GM18502 (cell line): ENCODE results near the gene KCTD4.
"Not testable (repeated sequence)": the region's sequence is repeated elsewhere in the genome, so short reads cannot be mapped to it uniquely, and the experiment has no call there.

Experiments used
- ATAC-seq: cut with Tn5 transposase; IDR thresholded peaks from one replicate; pipeline ENCODE4 v1.9.1; 2021; ENCODE audit warnings: mild to moderate bottlenecking; ENCODE audit not compliant: unreplicated experiment, poor library complexity

The KCTD4 gene

DNA sequence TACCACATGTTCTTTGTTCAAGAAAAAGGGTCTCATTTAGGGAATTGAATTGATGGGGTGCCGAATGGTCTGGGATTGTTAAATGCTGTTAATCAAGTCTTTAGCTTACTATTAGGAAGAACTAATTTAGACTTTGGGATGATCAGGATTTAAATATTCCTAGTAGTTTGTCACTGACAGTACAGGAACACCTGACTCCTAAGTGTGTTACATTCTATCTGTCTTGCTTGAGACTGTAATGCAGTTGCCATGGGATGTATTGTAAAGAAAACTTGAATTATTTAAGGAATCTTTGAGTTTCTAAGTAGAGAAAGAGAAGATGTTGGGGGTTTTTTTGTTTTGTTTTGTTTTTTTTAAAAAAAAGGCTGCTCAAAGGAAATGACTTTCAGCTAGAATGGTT is 17.8 kb upstream of the KCTD4 start:
- no peak for ATAC-seq

DNA sequence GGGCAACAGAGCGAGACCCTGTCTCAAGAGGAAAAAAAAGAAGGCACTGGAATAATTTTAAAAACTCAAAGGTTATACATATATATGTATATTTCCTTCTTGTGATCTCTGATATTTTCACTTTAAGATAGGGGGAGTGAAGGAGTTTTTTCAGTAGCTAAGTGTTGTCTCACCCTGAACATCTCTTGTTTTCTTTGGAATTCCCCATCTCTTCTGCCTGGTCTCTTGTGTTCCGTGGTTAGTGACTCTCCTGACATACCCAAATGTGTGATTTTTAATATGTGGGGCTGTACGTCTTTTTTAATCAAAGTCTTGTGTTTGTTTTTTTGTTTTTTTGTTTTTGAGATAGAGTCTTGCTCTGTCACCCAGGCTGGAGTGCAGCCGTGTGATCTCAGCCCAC is 15.3 kb upstream of the KCTD4 start:
- no peak for ATAC-seq

DNA sequence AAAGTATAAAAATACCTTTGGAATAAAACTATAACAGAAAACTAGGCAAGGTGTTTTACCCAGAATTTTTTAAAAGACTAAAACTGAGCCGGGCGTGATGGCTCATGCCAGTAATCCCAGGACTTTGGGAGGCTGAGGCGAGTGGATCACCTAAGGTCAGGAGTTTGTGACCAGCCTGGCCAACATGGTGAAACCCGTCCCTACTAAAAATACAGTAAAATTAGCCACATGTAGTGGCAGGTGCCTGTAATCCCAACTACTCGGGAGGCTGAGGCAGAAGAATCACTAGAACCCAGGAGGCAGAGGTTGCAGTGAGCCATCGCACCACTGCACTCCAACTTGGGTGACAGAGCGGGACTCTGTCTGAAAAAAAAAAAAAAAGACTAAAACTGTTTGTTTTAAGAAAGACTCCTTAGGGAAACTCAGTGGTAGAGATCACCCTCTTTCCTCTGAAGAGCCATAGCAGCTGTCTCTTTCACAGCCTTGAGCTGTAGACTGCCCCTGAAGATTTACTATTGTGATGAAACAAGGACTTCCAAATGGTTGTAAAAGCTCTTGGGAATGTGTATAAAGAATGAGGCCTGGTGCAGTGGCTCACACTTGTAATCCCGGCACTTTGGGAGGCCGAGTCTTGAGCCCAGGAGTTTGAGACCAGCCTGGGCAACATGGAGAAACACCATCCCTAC is 14.7 kb upstream of the KCTD4 start:
- no peak for ATAC-seq

DNA sequence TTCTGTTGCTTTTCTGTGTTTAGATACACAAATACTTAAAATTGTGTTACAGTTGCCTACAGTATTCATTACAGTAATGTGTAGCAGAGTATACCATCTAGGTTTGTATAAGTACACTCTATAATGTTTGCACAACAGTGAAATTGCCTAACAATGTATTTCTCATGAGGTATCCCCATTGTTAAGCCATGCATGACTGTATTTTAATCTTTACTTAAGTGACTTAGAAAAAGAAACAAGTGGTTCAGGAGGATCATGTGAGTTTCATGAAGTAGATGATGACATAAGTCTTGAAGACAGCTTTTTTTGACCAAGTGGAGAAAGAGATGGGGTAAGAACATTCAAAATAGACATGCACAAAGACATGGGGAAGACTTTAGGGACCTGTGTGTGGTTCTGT is 8.4 kb upstream of the KCTD4 start:
- no peak for ATAC-seq

DNA sequence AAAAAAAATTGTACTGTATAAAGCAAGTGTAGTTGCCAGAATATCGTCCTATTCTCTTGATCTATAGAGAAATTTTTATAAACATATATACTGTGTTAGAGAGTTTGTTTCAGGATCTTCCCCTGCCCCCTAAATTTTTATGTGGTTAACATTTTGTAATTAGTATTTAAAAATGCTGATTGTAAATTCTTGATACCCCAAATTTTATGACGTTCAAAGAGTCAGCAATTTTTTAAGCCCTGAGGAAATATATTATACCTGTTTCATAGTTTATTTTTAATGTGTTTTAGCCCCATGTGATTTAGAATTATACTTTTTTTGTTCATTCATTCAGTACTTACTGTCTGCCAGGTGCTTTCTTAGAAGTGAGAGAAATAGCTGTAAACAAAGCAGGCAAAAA is 7.3 kb upstream of the KCTD4 start:
- ATAC-seq = no peak

DNA sequence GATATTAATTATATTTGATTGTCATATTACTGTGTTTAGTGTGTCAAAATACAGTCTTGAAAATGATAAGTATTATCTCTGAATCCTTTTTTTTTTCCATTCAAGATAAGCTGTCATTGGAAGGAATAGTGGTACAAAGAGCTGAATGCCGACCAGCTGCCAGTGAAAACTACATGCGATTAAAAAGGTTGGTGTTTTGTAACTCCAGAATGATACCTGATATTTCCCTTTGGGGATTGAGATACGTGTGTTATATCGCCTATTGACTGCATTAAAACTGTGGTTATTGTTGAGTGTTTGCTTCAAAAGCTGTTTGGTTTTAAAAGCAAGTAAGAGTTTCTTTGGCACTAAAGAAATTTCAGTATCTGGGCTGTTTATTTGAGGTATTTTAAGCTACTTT is 6.5 kb upstream of the KCTD4 start:
- ATAC-seq = no peak

DNA sequence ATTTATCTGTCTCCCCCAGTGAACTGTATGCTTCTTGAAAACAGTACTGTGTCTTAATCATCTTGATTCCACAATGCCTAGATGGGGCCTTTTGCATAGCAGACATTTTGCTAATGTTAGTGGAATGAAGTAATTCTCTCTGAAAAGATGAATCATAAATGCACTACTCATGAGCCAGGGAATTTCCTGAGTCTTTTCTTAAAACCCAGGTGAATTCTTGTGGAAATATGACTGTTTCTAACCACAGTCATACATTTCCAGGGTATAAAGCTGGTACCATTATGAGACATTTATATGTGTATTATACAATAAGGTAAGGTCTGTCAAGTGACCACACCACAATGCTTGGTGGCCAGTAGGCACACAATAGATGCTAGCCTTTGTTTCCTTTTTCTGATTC is 5.5 kb upstream of the KCTD4 start:
- peak; percentile 60 for ATAC-seq

DNA sequence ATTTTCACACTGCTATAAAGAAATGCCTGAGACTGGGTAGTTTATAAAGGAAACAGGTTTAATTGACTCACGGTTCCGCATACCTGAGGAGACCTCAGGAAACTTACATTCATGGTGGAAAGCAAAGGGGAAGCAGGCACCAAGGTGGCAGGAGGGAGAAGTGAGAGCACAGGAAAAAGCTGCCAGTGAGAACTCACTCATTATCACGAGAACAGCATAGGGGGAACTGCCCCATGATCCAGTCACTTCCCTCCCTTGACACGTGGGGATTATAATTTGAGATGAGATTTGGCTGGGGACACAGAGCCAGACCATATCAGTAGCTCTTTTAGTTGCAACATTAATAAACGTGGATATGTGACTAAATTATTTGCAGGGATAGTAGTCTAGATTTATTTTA is 4.3 kb upstream of the KCTD4 start:
- no peak for ATAC-seq

DNA sequence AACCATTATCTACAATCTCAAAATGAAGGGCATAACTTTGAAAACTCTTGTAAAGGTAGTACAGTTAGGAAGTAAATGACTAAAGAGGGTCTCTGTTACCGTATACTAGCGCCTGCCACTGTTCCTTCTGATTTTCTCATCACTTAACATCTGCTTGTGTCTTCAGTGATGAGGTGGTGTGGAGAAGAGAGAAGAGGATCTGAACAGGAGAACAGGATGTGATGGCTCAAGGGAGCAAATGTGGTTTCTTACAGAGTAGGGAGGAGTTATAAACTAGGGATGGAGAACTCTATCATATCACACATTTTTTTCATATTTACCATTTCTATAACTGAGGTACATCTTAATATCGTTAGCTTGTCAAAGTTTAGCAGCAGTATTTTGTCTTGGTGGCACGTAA is 1.1 kb downstream of the KCTD4 start:
- ATAC-seq = no peak

DNA sequence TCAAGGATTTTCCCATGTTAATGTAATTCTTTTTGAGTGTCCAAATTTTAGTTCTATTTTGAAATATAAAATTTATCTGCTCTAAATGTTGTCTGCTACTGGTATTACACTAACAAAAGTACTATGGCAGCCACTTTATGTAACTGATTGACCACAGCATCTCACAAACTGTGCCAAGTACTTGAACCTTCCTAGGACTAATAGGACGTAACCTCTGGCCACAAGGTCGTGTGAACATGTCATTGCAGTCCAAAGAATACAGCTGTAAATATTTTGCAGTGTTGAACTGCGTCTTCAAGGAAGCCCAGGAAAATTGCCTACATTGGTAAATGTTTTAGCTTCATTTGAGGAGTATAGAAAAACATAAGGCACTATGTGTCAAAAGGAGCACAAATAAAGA is 1.9 kb downstream of the KCTD4 start:
- no peak for ATAC-seq

DNA sequence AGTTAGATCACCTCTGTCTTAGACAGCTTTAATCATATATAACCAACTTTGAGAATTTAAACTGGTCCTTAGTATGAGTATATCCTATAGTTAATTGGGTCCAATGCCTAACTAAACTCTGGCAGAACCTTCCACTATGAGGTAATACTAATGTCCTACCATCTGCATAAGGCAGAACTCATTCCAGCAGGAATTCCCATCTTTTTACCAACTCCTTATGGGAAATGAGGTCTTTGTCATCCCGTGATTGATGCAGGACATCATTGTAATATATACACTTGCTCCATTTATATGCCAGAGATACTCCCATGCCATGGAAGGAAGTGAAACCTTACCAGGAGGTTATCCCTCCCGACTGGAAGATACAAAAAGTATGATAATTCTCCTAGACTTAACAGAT is 2.8 kb downstream of the KCTD4 start:
- ATAC-seq = no peak

DNA sequence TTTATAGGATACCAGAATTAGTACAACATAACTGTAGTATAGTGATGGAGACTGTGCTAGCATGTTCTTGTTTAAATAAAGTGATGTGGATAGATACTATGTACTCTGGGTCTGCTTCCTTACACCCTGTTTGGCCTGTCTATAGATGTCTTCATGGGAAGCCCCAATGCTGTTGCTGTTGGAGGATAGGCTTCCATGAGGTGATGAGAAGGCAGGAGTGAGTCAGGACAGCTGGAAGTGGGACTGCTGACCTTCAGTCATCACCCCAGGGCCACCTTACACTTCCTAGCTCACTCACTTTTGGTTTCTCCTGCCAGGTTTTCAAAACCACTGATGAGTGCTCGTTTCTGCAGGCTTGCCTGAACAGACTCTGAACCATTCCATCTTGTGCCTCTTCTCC is 4.2 kb downstream of the KCTD4 start:
- no peak for ATAC-seq

DNA sequence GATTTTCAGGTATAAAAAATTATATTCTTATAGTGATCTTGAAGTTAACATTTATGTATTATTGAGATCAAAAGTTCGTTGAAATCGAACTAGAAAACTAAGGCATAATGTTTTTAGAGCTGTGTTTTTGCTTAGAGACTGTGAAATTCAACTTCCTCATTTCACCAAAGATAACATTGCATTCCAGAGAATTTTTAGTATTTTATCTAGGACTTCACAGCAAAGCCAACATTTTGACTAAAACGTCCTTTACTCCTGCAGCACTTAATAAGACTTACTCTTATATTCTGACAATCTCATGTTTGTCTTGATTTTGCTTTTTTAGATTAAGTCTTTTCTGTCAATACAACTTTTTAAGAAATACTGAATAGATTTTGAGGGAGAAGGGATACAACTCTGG is 4.7 kb downstream of the KCTD4 start:
- ATAC-seq = no peak

DNA sequence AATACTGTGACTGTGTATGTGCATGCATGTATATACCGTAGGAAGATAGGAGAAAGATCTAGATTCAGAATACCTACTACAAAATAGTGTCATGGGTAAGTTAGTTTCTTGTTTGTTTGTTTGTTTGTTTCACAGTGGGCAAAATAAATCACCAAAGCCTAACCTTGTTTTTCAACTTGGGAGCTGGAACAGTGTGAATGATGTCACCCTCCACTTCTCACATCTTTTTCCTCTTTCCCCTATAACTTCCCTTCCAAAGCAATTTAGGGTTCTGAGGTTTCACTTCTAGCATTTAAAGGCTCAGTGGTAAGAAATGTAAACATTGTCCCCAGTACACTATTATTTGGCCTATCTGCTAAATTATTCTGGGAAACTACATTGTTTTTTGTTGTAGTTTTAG is 5.4 kb downstream of the KCTD4 start:
- no peak for ATAC-seq

DNA sequence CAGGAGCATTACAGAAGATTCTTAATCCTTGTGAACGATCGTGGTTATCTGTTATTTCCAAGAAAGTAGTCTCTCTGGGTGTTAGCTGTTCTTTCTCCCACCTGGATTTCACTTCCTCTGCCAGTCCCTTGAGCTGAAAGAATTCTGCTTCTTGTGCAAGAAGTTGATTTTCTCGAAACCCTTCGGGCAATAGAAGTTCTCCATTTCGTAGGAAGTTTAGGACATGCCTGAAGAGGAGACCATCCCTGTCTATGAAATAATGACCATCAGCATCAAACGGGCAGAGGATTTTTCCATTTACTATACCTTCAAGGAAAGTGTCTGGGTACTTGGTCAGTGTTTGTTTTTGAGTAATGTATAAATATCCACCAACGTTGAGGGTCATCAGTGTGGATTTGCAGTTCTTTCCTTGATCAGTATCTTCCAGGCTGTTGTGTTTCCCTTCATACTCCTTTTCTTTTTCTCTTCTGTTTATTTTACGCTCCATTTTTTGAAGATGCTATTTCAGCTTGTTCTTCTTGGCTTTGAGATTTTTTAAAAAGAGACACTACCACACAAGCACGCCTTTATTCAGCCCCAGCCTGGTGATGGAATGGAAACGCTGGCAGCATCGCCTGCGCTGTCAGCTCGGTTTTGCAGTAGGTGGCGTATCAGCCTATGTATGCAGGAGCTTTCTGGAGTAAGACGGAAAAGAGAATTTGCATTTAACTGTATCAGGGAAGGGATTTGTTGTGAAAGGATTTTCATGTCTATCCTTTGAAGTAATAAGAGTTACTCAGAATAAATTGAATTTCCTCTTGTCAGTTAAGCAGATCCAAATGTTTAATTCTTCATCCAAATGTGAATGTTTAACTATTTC is 6.5 kb downstream of the KCTD4 start:
- ATAC-seq = no peak

DNA sequence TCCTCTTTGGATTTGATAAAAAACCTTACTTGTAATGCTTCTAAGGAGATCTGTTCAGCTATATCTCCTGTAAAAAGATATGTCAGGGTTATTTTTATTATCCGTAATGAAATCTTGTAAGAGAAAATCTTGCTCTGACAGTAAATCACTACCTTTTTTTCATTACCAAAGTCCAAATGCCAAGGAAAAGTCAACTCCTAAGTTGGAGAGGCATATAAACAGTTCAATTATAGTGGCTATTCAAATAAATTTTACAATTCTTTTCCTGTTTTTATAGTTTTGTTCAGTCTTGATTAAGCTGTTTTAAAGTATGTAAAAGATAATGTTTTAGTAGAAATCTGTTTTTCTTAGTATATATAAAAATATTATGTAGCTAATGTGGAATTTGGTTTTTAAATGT is 9.0 kb downstream of the KCTD4 start:
- no peak for ATAC-seq

DNA sequence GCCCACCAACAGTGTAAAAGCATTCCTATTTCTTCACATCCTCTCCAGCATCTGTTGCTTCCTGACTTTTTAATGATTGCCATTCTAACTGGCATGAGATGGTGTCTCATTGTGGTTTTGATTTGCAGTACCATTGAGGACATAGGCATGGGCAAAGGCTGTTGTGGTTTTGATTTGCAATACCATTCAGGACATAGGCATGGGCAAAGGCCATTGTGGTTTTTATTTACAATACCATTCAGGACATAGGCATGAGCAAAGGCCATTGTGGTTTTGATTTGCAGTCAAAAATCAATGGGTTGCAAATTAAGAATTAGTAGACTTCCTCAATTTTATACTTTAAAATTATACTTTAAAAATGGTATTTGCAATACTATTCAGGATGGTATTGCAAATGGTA is 11.3 kb downstream of the KCTD4 start:
- not testable (repeated sequence) for ATAC-seq

DNA sequence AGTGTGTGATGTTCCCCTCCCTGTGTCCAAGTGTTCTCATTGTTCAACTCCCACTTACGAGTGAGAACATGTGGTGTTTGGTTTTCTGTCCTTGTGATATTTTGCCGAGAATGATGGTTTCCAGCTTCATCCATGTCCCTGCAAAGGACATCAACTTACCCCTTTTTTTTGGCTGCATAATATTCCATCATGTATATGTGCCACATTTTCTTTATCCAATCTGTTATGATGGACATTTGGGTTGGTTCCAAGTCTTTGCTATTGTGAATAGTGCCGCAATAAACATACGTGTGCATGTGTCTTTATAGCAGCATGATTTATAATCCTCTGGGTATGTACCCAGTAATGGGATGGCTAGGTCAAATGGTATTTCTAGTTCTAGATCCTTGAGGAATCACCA is 11.8 kb downstream of the KCTD4 start:
- not testable (repeated sequence) for ATAC-seq

DNA sequence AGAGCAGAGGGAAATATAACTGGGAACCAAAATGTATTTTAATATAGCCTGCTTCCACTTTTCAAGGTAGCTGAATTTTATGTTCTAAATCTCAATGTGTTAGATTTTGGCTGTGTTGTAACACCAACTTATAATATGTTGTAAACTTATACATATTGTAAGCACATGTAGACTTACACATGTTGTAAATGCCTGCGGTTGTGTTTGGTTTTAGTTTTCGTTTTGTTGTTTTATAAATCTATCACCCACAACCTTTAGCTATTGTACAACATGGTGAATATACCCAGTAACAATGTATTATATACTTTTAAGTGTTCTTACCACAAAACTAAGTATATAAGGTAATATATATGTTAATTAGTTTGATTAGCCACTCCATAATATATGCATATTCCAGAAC is 15.6 kb downstream of the KCTD4 start:
- no peak for ATAC-seq

DNA sequence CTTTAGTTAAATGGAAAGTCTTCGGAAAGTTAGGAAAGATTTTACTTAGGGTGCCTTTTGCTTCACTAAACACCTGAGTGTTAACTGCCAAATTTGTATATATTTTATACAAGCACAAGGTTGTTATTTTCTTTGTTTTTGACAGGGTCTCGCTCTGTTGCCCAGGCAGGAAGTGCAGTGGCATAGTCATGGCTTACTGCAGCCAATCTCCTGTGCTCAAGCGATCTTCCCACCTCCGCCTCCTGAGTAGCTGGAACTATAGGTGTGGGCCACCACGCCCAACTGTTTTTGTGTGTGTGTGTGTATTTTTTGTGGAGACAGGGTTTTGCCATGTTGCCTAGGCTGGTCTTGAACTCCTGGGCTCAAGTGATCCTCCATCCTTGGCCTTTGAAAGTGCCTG is 16.2 kb downstream of the KCTD4 start:
- no peak for ATAC-seq

DNA sequence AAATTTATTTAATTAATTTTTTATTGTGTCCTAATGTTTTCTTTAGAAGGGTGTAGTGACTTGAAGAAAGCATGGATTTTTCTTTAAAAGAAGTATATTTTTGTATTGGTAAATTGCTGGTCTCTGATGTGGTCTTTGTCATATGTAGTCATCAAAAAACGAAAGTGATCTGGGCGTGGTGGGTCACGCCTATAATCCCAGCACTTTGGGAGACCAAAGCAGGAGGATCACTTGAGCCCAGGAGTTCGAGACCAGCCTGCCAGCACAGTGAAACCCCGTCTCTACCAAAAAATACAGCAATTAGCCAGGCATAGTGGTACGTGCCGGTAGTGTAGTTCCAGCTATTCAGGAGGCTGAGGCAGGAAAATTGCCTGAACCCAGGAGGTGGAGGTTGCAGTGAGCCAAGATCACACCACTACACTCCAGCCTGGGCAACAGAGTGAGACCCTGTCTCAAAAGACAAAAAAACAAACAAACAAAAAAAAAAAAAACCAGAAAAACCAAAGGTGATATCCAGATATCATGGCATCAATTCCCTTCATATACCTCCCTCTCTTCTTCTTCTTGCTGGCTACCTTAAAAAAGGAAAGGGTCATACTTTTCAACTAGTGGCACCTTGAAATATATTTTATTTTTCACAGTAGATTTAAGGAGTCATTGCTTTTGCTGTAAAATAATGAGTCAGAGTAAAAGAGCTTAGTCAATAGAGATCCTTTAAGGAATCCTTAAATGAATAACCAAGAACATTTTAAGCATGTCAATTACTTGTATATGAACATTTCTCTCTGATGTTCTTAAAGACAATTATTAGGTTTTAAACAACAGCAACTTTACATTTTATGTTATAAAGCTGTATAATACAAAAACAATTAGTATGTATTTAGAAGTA is 19.9 kb downstream of the KCTD4 start:
- no peak for ATAC-seq
